GM12874 (cell line): ENCODE results near the gene ADAM30.

Source experiments
- CTCF ChIP-seq: IDR thresholded peaks from 2 replicates; pipeline ENCODE4 v1.5.1; 2011; ENCODE audit warnings: low read depth, mild to moderate bottlenecking, control low read depth, low read length, moderate library complexity; ENCODE audit not compliant: insufficient read depth

ADAM30 gene

GRCh38 chr1:119917304-119918055, 21.2 kb upstream of the ADAM30 start:
- no peak for TF ChIP-seq CTCF

GRCh38 chr1:119915517-119915916, 19.2 kb upstream of the ADAM30 start:
- no peak for TF ChIP-seq CTCF

- TF ChIP-seq CTCF: no peak
These were observed 17.8 kb upstream of the ADAM30 start for GRCh38 chr1:119914071-119914470.

GRCh38 chr1:119912963-119913362, 16.6 kb upstream of the ADAM30 start:
- no peak for TF ChIP-seq CTCF

- no peak for TF ChIP-seq CTCF
These were observed 15.5 kb upstream of the ADAM30 start for GRCh38 chr1:119911775-119912174.

GRCh38 chr1:119910618-119911017, 14.3 kb upstream of the ADAM30 start:
- no peak for TF ChIP-seq CTCF

GRCh38 chr1:119909890-119910596, 13.7 kb upstream of the ADAM30 start:
- no peak for TF ChIP-seq CTCF
